H1 (cell line): ENCODE data around the gene LRR1. TPM values are rescaled to one million over a fixed set of nuclear protein-coding genes. Genes with fewer than 3 reads are reported as not detected.

Experiments
- ATF2 ChIP-seq: IDR thresholded peaks from 2 replicates; pipeline ENCODE4 v1.6.1; 2012; ENCODE audit warnings: low read length, inconsistent platforms
- CHD2 ChIP-seq: IDR thresholded peaks from 2 replicates; pipeline ENCODE4 v1.6.1; 2012; ENCODE audit warnings: low read length, improper control_type of control experiment
- POLR2A ChIP-seq, 2 experiments: IDR thresholded peaks; 1 replicate in 1 of 2; 2 replicates in 1 of 2; pipeline ENCODE4 v1.6.1; 2011; ENCODE audit warnings: low read depth in 2 of 2, low read length in 2 of 2, mild to moderate bottlenecking in 2 of 2; ENCODE audit errors: control extremely low read depth in 1 of 2
- SP4 ChIP-seq: IDR thresholded peaks from 2 replicates; pipeline ENCODE4 v1.6.1; 2012; ENCODE audit warnings: low read length, inconsistent platforms
- polyA plus RNA-seq, 7 experiments: library from polyadenylated mRNA; depleted of rRNA in 3 of 7; stranded (reverse) in 5 of 7; unstranded in 2 of 7; fragments of >200 nt in 5 of 7; fragments of 200-250 nt in 2 of 7; gene quantifications; 1 replicate in 5 of 7; 2 replicates in 1 of 7; 4 replicates in 1 of 7; pipeline versions ENCODE4 v1.2.1 to v1.2.3, GENCODE V29; 2011 to 2013; ENCODE audit warnings: missing spikeins in 2 of 7, mixed read lengths in 2 of 7
- total RNA-seq: library from RNA; stranded (reverse); fragmentation: NEBNext Ultra II Directional; extraction: Animal tissue kit (Norgen Biotek cat#: 25700); gene quantifications from 2 replicates; pipeline ENCODE4 v1.2.1, GENCODE V29; 2021
- TF ChIP-seq, protein P1 (sequence below): fragments of 300-600 bp; sonication (generic); IDR thresholded peaks from 2 replicates; pipeline ENCODE4 v1.7.1; 2012; ENCODE audit warnings: low read length, moderate library complexity, mild to moderate bottlenecking, inconsistent platforms; ENCODE audit not compliant: insufficient replicate concordance

The LRR1 gene
- total and polyA plus RNA-seq, 2 of the 8 experiments (the other 6 are each of a cell fraction or from before 2014, with no cell fraction given), result 30.7 to 37.5 TPM

GRCh38 chr14:49582113-49582977 lies 16.4 kb upstream of the LRR1 start (continued):
- TF ChIP-seq, protein P1, sequence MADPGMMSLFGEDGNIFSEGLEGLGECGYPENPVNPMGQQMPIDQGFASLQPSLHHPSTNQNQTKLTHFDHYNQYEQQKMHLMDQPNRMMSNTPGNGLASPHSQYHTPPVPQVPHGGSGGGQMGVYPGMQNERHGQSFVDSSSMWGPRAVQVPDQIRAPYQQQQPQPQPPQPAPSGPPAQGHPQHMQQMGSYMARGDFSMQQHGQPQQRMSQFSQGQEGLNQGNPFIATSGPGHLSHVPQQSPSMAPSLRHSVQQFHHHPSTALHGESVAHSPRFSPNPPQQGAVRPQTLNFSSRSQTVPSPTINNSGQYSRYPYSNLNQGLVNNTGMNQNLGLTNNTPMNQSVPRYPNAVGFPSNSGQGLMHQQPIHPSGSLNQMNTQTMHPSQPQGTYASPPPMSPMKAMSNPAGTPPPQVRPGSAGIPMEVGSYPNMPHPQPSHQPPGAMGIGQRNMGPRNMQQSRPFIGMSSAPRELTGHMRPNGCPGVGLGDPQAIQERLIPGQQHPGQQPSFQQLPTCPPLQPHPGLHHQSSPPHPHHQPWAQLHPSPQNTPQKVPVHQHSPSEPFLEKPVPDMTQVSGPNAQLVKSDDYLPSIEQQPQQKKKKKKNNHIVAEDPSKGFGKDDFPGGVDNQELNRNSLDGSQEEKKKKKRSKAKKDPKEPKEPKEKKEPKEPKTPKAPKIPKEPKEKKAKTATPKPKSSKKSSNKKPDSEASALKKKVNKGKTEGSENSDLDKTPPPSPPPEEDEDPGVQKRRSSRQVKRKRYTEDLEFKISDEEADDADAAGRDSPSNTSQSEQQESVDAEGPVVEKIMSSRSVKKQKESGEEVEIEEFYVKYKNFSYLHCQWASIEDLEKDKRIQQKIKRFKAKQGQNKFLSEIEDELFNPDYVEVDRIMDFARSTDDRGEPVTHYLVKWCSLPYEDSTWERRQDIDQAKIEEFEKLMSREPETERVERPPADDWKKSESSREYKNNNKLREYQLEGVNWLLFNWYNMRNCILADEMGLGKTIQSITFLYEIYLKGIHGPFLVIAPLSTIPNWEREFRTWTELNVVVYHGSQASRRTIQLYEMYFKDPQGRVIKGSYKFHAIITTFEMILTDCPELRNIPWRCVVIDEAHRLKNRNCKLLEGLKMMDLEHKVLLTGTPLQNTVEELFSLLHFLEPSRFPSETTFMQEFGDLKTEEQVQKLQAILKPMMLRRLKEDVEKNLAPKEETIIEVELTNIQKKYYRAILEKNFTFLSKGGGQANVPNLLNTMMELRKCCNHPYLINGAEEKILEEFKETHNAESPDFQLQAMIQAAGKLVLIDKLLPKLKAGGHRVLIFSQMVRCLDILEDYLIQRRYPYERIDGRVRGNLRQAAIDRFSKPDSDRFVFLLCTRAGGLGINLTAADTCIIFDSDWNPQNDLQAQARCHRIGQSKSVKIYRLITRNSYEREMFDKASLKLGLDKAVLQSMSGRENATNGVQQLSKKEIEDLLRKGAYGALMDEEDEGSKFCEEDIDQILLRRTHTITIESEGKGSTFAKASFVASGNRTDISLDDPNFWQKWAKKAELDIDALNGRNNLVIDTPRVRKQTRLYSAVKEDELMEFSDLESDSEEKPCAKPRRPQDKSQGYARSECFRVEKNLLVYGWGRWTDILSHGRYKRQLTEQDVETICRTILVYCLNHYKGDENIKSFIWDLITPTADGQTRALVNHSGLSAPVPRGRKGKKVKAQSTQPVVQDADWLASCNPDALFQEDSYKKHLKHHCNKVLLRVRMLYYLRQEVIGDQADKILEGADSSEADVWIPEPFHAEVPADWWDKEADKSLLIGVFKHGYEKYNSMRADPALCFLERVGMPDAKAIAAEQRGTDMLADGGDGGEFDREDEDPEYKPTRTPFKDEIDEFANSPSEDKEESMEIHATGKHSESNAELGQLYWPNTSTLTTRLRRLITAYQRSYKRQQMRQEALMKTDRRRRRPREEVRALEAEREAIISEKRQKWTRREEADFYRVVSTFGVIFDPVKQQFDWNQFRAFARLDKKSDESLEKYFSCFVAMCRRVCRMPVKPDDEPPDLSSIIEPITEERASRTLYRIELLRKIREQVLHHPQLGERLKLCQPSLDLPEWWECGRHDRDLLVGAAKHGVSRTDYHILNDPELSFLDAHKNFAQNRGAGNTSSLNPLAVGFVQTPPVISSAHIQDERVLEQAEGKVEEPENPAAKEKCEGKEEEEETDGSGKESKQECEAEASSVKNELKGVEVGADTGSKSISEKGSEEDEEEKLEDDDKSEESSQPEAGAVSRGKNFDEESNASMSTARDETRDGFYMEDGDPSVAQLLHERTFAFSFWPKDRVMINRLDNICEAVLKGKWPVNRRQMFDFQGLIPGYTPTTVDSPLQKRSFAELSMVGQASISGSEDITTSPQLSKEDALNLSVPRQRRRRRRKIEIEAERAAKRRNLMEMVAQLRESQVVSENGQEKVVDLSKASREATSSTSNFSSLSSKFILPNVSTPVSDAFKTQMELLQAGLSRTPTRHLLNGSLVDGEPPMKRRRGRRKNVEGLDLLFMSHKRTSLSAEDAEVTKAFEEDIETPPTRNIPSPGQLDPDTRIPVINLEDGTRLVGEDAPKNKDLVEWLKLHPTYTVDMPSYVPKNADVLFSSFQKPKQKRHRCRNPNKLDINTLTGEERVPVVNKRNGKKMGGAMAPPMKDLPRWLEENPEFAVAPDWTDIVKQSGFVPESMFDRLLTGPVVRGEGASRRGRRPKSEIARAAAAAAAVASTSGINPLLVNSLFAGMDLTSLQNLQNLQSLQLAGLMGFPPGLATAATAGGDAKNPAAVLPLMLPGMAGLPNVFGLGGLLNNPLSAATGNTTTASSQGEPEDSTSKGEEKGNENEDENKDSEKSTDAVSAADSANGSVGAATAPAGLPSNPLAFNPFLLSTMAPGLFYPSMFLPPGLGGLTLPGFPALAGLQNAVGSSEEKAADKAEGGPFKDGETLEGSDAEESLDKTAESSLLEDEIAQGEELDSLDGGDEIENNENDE, result peak; percentile 54
- TF ChIP-seq POLR2A (IDR thresholded peaks at IDR 0.05; ENCODE audit: control extremely low read depth in 1 of 2, low read depth in 2 of 2, low read length in 2 of 2), result peak; percentile 78 to 89
- TF ChIP-seq CHD2, result 0 out of 2 replicates have a peak, but pooled peaks have one; percentile 44
- peak; percentile 63; the same call in 1 of the 2 replicates for TF ChIP-seq ATF2
- TF ChIP-seq SP4, result peak; percentile 74; the same call in 1 of the 2 replicates
- TF ChIP-seq, all 59 proteins: peak for 8
